ENCODE measurements around the gene EGFL7.
A peak's percentile ranks its signal among the peaks of the same experiment; 100 is the strongest.

Gene EGFL7

GRCh38 chr9:136653323-136654079, 9.2 kb upstream of the EGFL7 start:
- Histone ChIP-seq H4K8ac (ENCODE audit: low read depth, low read length) (no peak overlapping the region), H3K18ac (ENCODE audit: low read length) (peak overlapping the region; percentile 83), H2BK12ac (ENCODE audit: low read length) (peak overlapping the region; percentile 73), H3K4me1 (ENCODE audit: control insufficient read depth in 2 of 2, insufficient read depth in 1 of 2, low read depth in 1 of 2, low read length in 2 of 2) (peaks cover 0 to 15% of the 10 kb centered on the region in 2 donors), H3K14ac (ENCODE audit: low read length) (no peak overlapping the region), H3K4ac (ENCODE audit: low read length) (no peak overlapping the region), H2AFZ (ENCODE audit: low read length) (peak overlapping the region; percentile 53), H3K23ac (ENCODE audit: low read depth, low read length, poor library complexity) (peak overlapping the region; percentile 43), H3K27ac (replicated peaks; ENCODE audit: low read length) (no peak overlapping the region), H2BK120ac (ENCODE audit: low read depth, low read length) (no peak overlapping the region), H3K9me3 (replicated peaks in 1 of 2; ENCODE audit: control insufficient read depth in 2 of 2, insufficient read depth in 1 of 2, low read depth in 1 of 2, low read length in 2 of 2) (peaks cover 0 to 2% of the 10 kb centered on the region in 2 donors), H3K27me3 (ENCODE audit: control insufficient read depth in 3 of 3, insufficient read depth in 3 of 3, low read depth in 1 of 3, low read length in 3 of 3) (peaks cover 0 to 2% (median 0%) of the 10 kb centered on the region in 3 experiments), H2AK5ac (ENCODE audit: low read depth, low read length) (peak overlapping the region; percentile 70), H3K9ac (ENCODE audit: low read depth, low read length, poor library complexity) (no peak overlapping the region), H4K91ac (ENCODE audit: low read depth, low read length, poor library complexity) (no peak overlapping the region), H3K4me3 (ENCODE audit: low read length in 2 of 2) (no peak overlapping the region), H2BK15ac (ENCODE audit: low read length) (peak overlapping the region; percentile 67), H3K36me3 (replicated peaks in 1 of 2; ENCODE audit: control insufficient read depth in 2 of 2, insufficient read depth in 2 of 2, low read length in 2 of 2) (no peaks in the 10 kb centered on the region), H3K79me1 (ENCODE audit: low read depth, low read length) (peaks cover 2% of the 10 kb centered on the region), H3K4me2 (ENCODE audit: insufficient read depth, low read length, poor library complexity, severe bottlenecking) (no peak overlapping the region), H2BK5ac (ENCODE audit: low read length) (no peak overlapping the region)
- WGBS, 2 donors (ENCODE audit: extremely low coverage in 2 of 2, insufficient read length in 2 of 2, insufficient replicate concordance in 1 of 2): no CpG with 5 or more reads among the region's 43 CpGs
- no peak for DNase-seq (ENCODE audit: low spot score)

GRCh38 chr9:136654820-136655535, 7.7 kb upstream of the EGFL7 start:
- Histone ChIP-seq H3K27ac (replicated peaks; ENCODE audit: low read length) (no peak overlapping the region), H3K9ac (ENCODE audit: low read depth, low read length, poor library complexity) (peak overlapping the region; percentile 60), H2AK5ac (ENCODE audit: low read depth, low read length) (peak overlapping the region; percentile 36), H3K4ac (ENCODE audit: low read length) (peak overlapping the region; percentile 76), H2BK15ac (ENCODE audit: low read length) (peak overlapping the region; percentile 7), H3K14ac (ENCODE audit: low read length) (peak overlapping the region; percentile 99), H3K4me3 (ENCODE audit: low read length in 2 of 2) (peak overlapping the region in 1 of 2 donors; percentile 30), H3K36me3 (replicated peaks in 1 of 2; ENCODE audit: control insufficient read depth in 2 of 2, insufficient read depth in 2 of 2, low read length in 2 of 2) (no peaks in the 10 kb centered on the region), H3K23ac (ENCODE audit: low read depth, low read length, poor library complexity) (peak overlapping the region; percentile 37), H4K91ac (ENCODE audit: low read depth, low read length, poor library complexity) (peak overlapping the region; percentile 53), H2BK5ac (ENCODE audit: low read length) (peak overlapping the region; percentile 53), H2AFZ (ENCODE audit: low read length) (peak overlapping the region; percentile 85), H3K27me3 (ENCODE audit: control insufficient read depth in 3 of 3, insufficient read depth in 3 of 3, low read depth in 1 of 3, low read length in 3 of 3) (peaks cover 0 to 5% (median 0%) of the 10 kb centered on the region in 3 experiments), H3K18ac (ENCODE audit: low read length) (peak overlapping the region; percentile 38), H3K4me2 (ENCODE audit: insufficient read depth, low read length, poor library complexity, severe bottlenecking) (no peak overlapping the region), H3K4me1 (ENCODE audit: control insufficient read depth in 2 of 2, insufficient read depth in 1 of 2, low read depth in 1 of 2, low read length in 2 of 2) (peaks cover 0 to 15% of the 10 kb centered on the region in 2 donors), H3K9me3 (replicated peaks in 1 of 2; ENCODE audit: control insufficient read depth in 2 of 2, insufficient read depth in 1 of 2, low read depth in 1 of 2, low read length in 2 of 2) (no peaks in the 10 kb centered on the region), H2BK12ac (ENCODE audit: low read length) (no peak overlapping the region), H2BK120ac (ENCODE audit: low read depth, low read length) (peak overlapping the region; percentile 61), H4K8ac (ENCODE audit: low read depth, low read length) (no peak overlapping the region), H3K79me1 (ENCODE audit: low read depth, low read length) (peaks cover 5% of the 10 kb centered on the region)
- no peak for DNase-seq (ENCODE audit: low spot score)
- WGBS, 2 donors (ENCODE audit: extremely low coverage in 2 of 2, insufficient read length in 2 of 2, insufficient replicate concordance in 1 of 2): no CpG with 5 or more reads among the region's 15 CpGs

- Histone ChIP-seq H3K23ac (ENCODE audit: low read depth, low read length, poor library complexity) (peak overlapping the region; percentile 37), H4K91ac (ENCODE audit: low read depth, low read length, poor library complexity) (peak overlapping the region; percentile 53), H4K8ac (ENCODE audit: low read depth, low read length) (no peak overlapping the region), H3K4ac (ENCODE audit: low read length) (peak overlapping the region; percentile 76), H2BK12ac (ENCODE audit: low read length) (no peak overlapping the region), H3K9me3 (replicated peaks in 1 of 2; ENCODE audit: control insufficient read depth in 2 of 2, insufficient read depth in 1 of 2, low read depth in 1 of 2, low read length in 2 of 2) (no peaks in the 10 kb centered on the region), H3K36me3 (replicated peaks in 1 of 2; ENCODE audit: control insufficient read depth in 2 of 2, insufficient read depth in 2 of 2, low read length in 2 of 2) (no peaks in the 10 kb centered on the region), H3K27me3 (ENCODE audit: control insufficient read depth in 3 of 3, insufficient read depth in 3 of 3, low read depth in 1 of 3, low read length in 3 of 3) (peaks cover 0 to 5% (median 0%) of the 10 kb centered on the region in 3 experiments), H3K14ac (ENCODE audit: low read length) (peak overlapping the region; percentile 99), H2AFZ (ENCODE audit: low read length) (peak overlapping the region; percentile 85), H3K4me2 (ENCODE audit: insufficient read depth, low read length, poor library complexity, severe bottlenecking) (no peak overlapping the region), H3K79me1 (ENCODE audit: low read depth, low read length) (peaks cover 5% of the 10 kb centered on the region), H3K4me3 (ENCODE audit: low read length in 2 of 2) (peak overlapping the region in 1 of 2 donors; percentile 30), H2BK15ac (ENCODE audit: low read length) (peak overlapping the region; percentile 7), H2BK5ac (ENCODE audit: low read length) (peak overlapping the region; percentile 53), H2BK120ac (ENCODE audit: low read depth, low read length) (peak overlapping the region; percentile 61), H3K18ac (ENCODE audit: low read length) (peak overlapping the region; percentile 51), H3K27ac (replicated peaks; ENCODE audit: low read length) (no peak overlapping the region), H2AK5ac (ENCODE audit: low read depth, low read length) (peak overlapping the region; percentile 36), H3K4me1 (ENCODE audit: control insufficient read depth in 2 of 2, insufficient read depth in 1 of 2, low read depth in 1 of 2, low read length in 2 of 2) (peaks cover 0 to 15% of the 10 kb centered on the region in 2 donors), H3K9ac (ENCODE audit: low read depth, low read length, poor library complexity) (peak overlapping the region; percentile 60)
- WGBS, 2 donors (ENCODE audit: extremely low coverage in 2 of 2, insufficient read length in 2 of 2, insufficient replicate concordance in 1 of 2): no CpG with 5 or more reads among the region's 18 CpGs
- no peak for DNase-seq (ENCODE audit: low spot score)
These were observed 7.1 kb upstream of the EGFL7 start for GRCh38 chr9:136655536-136656182.

All from neuronal stem cell (in vitro differentiated cells).